Upper lobe of left lung (tissue), 4 donors: Measurements from ENCODE around the gene GAR1.

Source experiments
- CTCF ChIP-seq, 6 experiments: fragments of 450-650 bp in 4 of 6; fragments of 200-600 bp in 2 of 6; sonication (generic) in 2 of 6; IDR thresholded peaks; one replicate each; pipeline ENCODE4 v1.5.1; 2016 to 2019; ENCODE audit warnings: antibody characterized with exemption in 6 of 6
- EP300 ChIP-seq, 4 donors: sonication (generic); formaldehyde crosslinking; IDR thresholded peaks; one replicate each; pipeline ENCODE4 v1.5.1; 2017; ENCODE audit warnings: antibody characterized with exemption in 4 of 4, control low read depth in 2 of 4
- POLR2A ChIP-seq, 4 donors: fragments of 450-650 bp; IDR thresholded peaks; one replicate each; pipeline ENCODE4 v1.5.1; 2016 to 2017; ENCODE audit warnings: antibody characterized with exemption in 4 of 4, mild to moderate bottlenecking in 2 of 4

- no peak for TF ChIP-seq POLR2A (IDR thresholded peaks at IDR 0.05)
- TF ChIP-seq EP300 (IDR thresholded peaks at IDR 0.05): no peak
- TF ChIP-seq CTCF (IDR thresholded peaks at IDR 0.05): no peak
Observed at GRCh38 chr4:109818268-109818667, 2.7 kb downstream of the GAR1 start.
